ENCODE results near the gene SQSTM1.
"Not testable (repeated sequence)": the region's sequence is repeated elsewhere in the genome, so short reads cannot be mapped to it uniquely, and the experiment has no call there.

SQSTM1 gene

DNA sequence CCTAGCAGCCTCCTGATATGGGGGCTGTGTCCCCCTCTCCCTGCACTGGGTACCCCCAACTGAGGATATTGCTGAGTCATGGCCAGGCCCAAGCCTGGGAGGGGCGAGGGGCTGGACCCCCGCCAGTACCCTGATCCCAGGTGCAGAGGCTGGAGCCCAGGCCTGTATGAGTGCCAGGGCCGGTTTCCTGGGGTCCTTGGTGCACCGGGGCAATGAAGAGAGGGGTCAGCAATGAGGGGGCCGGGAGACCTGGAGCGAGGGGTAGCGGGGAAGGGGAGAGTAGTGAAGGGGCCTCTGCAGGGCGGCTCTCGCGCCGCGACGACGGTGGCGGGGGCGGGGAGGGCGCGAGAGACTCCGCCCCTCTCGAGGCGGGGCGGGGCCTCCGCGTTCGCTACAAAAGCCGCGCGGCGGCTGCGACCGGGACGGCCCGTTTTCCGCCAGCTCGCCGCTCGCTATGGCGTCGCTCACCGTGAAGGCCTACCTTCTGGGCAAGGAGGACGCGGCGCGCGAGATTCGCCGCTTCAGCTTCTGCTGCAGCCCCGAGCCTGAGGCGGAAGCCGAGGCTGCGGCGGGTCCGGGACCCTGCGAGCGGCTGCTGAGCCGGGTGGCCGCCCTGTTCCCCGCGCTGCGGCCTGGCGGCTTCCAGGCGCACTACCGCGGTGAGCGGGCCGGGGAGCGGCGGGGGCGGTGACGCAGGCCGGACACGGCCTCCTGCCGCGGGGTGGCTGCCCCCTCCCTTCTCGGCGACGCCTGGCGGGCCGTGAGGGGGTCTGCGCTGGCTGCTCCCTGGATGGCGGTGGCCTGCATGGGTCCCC, at the start of gene SQSTM1:
SQSTM1 (plus strand) TSS at position 423 of the 815 bp plus-strand sequence; CDS start at position 455, 32 bp downstream.
- DNase-seq (ENCODE audit: low read depth in 2 of 2, low spot score in 1 of 2), result peak; percentile 67 to 68

DNA sequence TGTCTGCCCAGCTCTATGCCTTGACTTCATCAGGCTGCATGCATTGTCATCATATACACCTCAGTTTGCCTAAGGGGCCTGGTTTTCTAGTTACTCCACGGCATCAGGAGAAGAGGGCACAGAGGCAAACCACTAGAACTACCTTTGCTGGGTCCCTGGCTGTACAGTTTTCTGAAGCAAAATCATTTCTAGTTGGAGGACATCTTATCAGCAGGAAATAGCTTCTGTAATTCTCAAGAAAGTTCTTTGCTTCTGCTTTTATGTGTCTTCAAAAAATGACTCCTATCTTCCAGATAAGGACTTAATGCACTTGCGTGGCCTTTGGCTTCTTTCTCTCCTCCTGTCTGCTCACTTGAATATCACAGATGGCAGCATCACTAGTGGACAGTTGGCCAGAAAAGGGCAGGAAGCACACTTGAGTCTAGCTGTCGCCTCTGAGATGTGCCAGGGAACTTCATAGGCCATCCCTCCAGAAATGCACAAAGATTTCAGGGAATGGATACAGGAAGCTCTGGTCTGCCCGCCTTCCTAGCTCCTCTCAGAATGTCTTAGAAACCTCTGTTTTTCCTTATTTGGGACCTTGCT, 49.3 kb upstream of the SQSTM1 start:
- DNase-seq (ENCODE audit: low read depth in 2 of 2, low spot score in 1 of 2), result no peak

DNA sequence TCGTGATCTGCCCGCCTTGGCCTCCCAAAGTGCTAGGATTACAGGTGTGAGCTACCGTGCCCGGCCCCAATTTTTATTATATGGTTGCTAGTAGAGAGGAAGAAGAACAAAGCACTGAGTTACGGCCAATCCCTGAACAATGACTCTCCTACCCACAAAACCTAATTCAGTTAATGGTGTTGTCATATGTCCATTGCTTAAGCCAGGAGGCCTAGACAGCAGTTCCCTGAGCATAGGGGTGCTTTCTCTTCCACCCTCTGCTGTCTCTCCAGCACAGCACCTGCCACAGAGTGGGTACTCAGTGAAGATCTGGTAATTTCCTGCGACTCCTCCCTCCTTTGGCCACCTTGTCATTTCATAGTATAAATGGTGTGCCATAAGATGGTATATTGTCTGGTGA, 48.4 kb upstream of the SQSTM1 start:
- DNase-seq (ENCODE audit: low read depth in 2 of 2, low spot score in 1 of 2), result no peak

DNA sequence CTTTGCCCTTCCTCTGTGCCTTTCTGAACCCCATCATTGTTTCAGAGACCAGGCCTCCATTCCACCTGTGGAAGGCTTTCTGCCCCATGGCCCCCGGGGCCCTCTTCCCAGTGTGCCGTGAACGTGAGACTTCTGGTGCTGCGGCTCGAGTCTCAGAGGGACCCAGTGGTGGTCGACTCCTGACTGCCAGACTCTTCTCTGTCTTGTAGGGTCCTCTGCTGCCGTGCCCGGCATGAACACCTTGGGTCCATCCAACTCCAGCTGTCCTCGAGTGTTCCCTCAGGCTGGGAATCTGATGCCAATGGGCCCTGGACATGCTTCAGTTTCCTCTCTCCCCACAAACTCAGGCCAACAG, 47.0 kb upstream of the SQSTM1 start:
- DNase-seq (ENCODE audit: low read depth in 2 of 2, low spot score in 1 of 2), result no peak

DNA sequence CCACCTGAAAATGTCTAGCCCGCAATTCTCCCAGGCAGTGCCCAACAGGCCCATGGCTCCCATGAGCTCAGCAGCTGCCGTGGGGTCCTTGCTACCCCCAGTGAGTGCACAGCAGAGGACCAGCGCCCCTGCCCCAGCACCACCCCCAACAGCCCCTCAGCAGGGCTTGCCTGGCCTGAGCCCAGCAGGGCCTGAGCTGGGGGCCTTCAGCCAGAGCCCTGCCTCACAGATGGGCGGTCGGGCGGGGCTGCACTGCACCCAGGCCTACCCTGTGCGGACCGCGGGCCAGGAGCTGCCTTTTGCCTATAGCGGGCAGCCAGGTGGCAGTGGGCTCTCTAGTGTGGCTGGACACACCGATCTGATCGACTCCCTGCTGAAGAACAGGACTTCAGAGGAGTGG, 46.3 kb upstream of the SQSTM1 start:
- no peak for DNase-seq (ENCODE audit: low read depth in 2 of 2, low spot score in 1 of 2)

DNA sequence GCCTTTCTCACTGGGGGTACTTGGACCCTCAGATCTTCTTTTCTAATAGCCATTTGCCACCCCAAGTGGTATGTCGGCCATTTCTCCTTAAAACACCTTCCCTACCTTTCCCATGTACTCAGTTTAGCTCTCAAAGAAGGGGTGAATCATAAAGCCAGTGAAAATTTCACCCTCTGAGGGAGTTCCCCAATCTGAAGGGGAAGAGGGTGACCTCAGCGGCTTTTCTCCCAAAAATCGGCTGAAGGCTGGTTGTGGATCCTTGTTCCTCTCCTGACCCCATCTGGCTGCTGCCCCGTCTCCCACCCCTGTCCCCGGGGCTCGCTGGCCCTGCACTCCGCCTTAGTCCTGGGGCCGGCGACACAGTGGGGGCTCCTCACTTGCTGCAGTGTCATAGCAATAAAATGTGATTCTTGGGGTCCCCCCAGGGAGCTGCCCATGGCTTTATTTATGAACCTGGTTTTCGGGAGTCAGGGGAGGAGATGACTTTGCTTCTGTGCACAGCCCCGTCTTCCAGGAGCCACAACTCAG, 44.2 kb upstream of the SQSTM1 start:
- no peak for DNase-seq (ENCODE audit: low read depth in 2 of 2, low spot score in 1 of 2)

DNA sequence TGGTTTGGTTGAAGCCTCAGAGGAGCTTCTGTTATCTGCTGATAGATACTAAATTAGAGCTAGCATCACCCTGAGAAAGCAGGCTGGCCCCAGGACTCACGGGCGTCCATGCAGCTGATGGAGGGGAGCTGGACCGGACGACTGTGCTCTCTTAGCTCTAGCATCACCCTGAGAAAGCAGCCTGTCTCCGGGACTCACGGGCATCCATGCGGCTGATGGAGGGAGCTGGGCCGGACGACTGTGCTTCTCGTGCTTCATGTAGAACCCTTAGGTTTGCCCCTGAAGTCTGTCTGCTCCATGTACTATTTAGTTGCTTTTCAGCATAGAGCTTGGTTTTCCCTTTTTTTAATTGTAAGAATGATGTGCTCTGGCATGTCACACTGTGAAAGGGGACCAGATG, 43.2 kb upstream of the SQSTM1 start:
- no peak for DNase-seq (ENCODE audit: low read depth in 2 of 2, low spot score in 1 of 2)

DNA sequence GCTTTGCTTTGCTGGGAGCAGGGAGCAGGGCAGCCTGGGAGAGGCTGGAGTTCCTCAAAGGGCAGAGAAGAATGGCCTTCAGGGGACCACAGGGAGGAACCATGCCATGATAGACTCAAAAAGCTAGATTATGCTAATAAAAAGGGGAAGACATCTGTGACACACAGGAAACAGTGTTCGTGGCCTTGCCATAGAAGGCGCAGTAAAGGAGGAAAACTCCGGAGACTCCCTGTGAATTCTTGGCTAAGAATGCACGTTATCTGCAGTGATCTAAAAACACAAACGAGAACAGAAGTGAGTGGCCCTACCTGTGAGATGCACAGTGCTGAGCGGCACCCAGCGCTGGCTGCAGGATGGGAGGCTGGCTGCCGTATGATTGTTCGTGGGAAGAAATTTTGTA, 42.8 kb upstream of the SQSTM1 start:
- DNase-seq (ENCODE audit: low read depth in 2 of 2, low spot score in 1 of 2), result no peak

GRCh38 chr5:179778591-179778990, 42.1 kb upstream of the SQSTM1 start:
- DNase-seq (ENCODE audit: low read depth in 2 of 2, low spot score in 1 of 2), result no peak

- no peak for DNase-seq (ENCODE audit: low read depth in 2 of 2, low spot score in 1 of 2)
Measured at GRCh38 chr5:179779826-179780225, 40.9 kb upstream of the SQSTM1 start.

DNA sequence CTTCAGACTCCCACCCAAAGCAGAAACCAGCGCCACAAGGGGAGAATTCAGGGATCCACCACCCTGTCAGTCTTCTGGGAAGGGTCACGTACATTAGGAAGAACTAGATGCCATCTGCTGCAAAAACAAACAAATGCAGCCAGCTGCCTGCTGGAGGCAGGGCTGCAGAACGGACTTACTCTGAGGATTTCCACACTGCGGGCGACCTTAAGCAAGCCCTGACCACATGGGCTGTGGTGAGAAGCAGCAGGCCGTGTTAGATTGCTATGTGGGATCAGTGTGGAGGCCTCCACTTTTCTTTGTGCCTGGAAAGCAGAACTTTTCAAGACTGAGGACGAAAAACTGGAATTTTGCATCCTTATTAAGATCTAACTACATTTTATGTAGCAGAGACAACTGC, 40.3 kb upstream of the SQSTM1 start:
- no peak for DNase-seq (ENCODE audit: low read depth in 2 of 2, low spot score in 1 of 2)

GRCh38 chr5:179781846-179782245, 38.9 kb upstream of the SQSTM1 start:
- DNase-seq (ENCODE audit: low read depth in 2 of 2, low spot score in 1 of 2), result no peak

GRCh38 chr5:179783128-179783527, 37.6 kb upstream of the SQSTM1 start:
- DNase-seq (ENCODE audit: low read depth in 2 of 2, low spot score in 1 of 2), result no peak

DNA sequence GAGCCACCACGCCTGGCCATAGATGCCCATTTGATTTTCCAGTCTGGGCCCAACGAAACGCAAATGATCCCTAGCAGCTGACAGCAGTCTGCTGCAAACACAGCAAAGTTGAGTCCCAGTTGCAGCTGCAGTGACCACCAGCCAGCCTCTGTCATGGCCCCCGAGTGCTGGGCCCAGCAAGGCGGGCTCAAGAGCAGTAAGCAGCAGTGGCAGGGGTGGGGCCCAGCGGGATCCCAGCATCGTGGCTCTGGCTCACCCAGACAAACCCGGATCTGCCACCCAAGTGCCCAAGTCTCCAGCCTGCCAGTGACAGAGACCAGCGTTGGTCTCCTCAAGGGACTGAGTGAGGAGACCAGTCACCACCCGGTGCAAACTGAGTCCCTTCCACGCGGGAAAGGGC, 33.8 kb upstream of the SQSTM1 start:
- DNase-seq (ENCODE audit: low read depth in 2 of 2, low spot score in 1 of 2), result no peak

GRCh38 chr5:179788193-179788854, 32.4 kb upstream of the SQSTM1 start:
- DNase-seq (ENCODE audit: low read depth in 2 of 2, low spot score in 1 of 2), result no peak

- DNase-seq (ENCODE audit: low read depth in 2 of 2, low spot score in 1 of 2), result not testable (repeated sequence)
Measured at GRCh38 chr5:179789278-179789677, 31.4 kb upstream of the SQSTM1 start.

DNA sequence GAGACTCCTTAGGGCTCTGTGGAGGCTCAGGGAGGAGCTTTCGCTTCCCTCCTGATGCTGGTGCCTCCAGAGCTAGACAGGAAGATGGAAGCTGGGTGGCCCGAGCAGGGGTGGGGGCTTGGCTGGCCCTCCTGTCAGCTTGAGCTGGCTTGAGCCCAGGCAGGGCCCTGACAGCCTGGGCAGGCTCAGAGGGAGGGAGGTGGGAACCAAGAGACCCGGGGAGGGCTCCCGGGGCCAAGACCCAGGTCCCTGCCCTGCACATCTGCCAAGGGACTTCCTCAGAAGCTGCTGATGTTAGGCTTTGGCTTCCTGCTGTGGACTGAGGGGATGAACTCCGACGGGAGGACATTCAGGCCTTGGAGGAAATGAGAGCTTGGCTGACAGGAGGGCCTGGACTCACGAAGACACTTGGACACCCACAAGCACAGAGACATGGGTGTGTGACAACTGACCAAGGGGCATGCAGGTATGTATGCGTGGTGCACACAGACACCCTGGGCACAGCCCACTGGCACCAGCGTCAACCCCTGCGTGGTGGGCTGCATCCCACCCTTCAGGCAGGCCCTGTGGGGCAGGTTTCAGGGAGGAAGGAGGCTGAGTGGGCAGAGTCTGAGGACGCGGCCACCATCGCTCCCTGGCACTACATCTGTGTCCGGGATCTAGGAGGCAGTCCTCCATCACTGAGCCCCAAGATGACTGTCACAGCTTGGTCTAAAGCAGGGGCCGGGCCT, 28.7 kb upstream of the SQSTM1 start:
- DNase-seq (ENCODE audit: low read depth in 2 of 2, low spot score in 1 of 2), result no peak

DNA sequence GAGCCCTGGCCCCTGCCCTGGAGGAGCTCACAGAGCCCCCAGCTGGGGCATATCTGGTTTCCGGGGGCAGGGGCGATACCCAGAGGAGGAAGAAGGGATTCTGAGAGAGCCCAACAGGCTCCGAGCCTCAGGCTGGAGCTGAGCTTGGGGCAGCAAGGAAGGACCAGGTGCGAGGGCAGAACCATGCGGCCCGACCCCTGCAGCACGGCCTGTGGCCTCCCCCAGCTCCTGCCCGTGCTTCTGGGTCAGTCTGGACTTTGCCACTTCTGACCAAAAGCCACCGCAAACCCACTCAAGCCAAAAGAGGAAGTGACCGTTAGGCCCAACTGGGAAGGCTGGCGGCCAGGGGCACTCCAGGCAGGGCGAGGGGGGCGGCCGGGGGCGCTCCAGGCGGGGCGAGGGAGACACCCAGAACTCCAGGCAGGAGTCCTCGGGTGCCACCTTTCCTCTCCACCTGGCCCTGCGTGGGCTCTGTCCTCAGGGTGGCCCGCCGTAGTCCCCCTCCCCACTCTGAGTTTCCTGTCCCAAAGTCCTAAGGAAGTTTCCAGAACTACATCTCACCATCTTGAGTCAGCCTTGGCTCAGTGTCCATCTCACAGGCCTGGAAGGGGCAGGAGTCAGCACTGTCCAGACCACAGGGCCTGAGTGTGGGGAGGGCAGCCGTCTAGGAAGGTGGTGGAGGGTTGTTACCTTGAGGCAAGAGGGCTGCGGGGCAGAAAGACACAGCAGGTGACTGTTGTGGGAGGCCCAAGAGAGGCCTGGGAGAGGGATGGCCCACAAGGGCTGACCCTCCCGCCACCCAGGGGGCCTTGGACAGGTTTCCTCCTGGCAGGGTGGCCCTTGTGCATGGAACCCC, 27.9 kb upstream of the SQSTM1 start:
- no peak for DNase-seq (ENCODE audit: low read depth in 2 of 2, low spot score in 1 of 2)

GRCh38 chr5:179793468-179794139, 27.1 kb upstream of the SQSTM1 start, which contains the start of gene LTC4S:
LTC4S (plus strand) TSS chr5:179793986; CDS start chr5:179794081, 95 bp downstream.
- DNase-seq (ENCODE audit: low read depth in 2 of 2, low spot score in 1 of 2), result no peak

DNA sequence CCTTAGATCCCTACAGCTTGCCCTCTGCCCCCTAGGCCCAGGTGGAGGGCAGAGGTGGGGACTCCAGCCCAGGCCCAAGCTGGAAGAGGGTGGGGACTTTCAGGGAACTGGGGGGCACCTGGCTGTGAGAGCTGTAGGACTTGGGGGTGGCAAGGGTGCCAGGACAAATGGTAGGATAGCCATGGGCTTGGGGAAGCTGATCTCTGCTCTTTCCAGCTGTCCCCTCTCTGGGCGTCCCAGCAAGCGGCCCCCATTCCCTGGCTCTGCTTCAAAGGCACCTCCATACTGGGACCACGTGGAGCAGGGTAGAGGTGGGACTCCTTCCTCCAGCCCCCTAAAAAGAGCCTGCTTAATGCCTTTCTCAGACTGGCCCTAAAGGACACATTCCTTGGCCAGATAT, 26.5 kb upstream of the SQSTM1 start:
- DNase-seq (ENCODE audit: low read depth in 2 of 2, low spot score in 1 of 2), result no peak
